ENCODE measurements around the gene MLF2. TPM values are rescaled to one million over a fixed set of nuclear protein-coding genes. Genes with fewer than 3 reads are reported as not detected.
A peak's percentile ranks its signal among the peaks of the same experiment; 100 is the strongest.

The MLF2 gene
- total RNA-seq, 2 donors from 2014 or later: 122 to 134 TPM

DNA sequence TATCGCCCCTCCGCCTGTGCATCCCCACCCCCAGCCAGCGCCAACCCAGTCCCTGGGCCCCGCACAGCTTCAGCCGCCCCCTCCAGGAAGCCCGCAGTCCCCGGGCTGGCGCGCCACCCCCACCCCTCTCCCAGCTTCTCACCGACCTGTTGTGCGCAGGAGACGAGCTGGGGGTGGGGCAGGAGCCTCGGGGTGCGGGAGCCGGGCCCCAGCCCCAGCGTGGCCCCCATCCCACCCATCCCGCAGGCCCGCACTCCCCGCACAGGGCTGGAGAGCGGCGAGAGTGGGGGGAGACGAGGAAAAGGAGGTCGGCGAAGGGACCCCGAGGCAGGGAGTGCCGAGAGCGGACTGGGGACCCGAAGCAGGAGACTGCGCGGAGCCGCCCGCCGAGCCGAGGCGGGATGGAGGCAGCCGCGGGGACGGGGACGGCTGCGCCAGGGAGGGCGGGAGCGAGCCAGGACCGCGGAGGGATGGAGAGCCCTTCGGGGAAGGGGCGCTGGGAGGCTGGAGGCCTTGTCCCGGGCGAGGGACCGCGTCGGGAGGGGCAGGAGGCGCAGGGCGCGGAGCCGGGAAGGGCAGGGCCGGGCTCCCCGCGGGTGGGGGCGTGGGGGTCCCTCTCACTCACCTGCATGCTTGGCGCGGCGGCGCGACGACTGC lies 52.8 kb downstream of the MLF2 start:
- no peaks in the 10 kb centered on the region for H3K9me3 Mint-ChIP-seq
- peak overlapping the region; percentile 78 to 82 for H3K4me3 Mint-ChIP-seq
- DNase-seq (peak; percentile 20 to 36), ATAC-seq (replicated peaks in 1 of 2) (peak; percentile 57 to 65)
- peaks cover 65% of the 10 kb centered on the region for H3K27me3 Mint-ChIP-seq (ENCODE audit: low read depth)
- peaks cover 32% of the 10 kb centered on the region for H3K4me1 Mint-ChIP-seq (ENCODE audit: low read depth)
- peaks cover 3 to 7% of the 10 kb centered on the region in 2 donors for H3K36me3 Mint-ChIP-seq (ENCODE audit: insufficient read depth in 2 of 2)
- no peak overlapping the region for H3K27ac Mint-ChIP-seq

DNA sequence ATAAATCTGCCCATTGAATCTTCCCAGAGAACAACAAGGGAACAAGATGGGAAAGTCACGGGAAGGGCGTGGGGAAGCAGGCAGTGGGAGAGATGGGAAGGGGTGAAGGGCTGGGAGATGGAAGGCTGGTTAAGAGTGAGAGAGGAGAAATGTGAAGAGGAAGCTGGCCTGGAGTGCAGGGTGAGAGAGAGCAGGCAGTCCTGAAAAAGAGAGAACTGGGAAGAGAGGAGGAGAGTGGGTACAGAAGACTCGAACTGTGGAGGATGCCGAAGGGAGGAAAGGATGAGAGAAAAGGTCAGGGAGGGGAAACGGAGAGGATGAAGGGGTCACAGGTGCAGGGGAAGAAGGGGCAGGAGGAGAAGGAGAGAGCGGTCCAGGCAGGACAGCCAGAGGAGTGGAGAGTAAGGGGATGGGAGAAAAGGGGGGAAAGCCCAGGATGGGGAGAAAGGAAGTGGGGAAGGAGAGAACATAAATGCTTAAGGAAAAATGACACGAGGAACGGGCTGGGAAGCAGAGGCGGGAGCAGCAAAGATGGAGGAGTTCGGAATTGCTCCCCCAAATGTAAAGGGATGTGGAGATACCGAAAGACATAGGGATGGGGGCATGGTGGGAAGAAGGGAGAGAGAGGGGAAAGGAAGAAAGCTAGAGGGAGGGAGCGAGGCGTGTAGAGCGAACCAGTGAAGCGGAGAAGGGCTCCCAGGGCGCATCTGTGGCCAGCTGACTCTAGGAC lies 53.5 kb downstream of the MLF2 start:
- no peaks in the 10 kb centered on the region for H3K9me3 Mint-ChIP-seq
- peaks cover 3 to 7% of the 10 kb centered on the region in 2 donors for H3K36me3 Mint-ChIP-seq (ENCODE audit: insufficient read depth in 2 of 2)
- DNase-seq (no peak), ATAC-seq (replicated peaks in 1 of 2) (no peak)
- H3K4me3 Mint-ChIP-seq: peak overlapping the region; percentile 78 to 82
- peaks cover 32% of the 10 kb centered on the region for H3K4me1 Mint-ChIP-seq (ENCODE audit: low read depth)
- H3K27me3 Mint-ChIP-seq (ENCODE audit: low read depth): peaks cover 58% of the 10 kb centered on the region
- H3K27ac Mint-ChIP-seq: peak overlapping the region; percentile 51

GRCh38 chr12:6698352-6699046 lies 54.4 kb downstream of the MLF2 start:
- ATAC-seq (replicated peaks in 1 of 2): no peak
- peak overlapping the region; percentile 26 to 82 for H3K4me3 Mint-ChIP-seq
- peaks cover 49% of the 10 kb centered on the region for H3K27me3 Mint-ChIP-seq (ENCODE audit: low read depth)
- peaks cover 29% of the 10 kb centered on the region for H3K4me1 Mint-ChIP-seq (ENCODE audit: low read depth)
- no peak overlapping the region for H3K27ac Mint-ChIP-seq
- no peak for DNase-seq
- H3K36me3 Mint-ChIP-seq (ENCODE audit: insufficient read depth in 2 of 2): peaks cover 3 to 7% of the 10 kb centered on the region in 2 donors
- no peaks in the 10 kb centered on the region for H3K9me3 Mint-ChIP-seq

Other genes starting within 250 kb of the MLF2 start
- 1,000 to 10,000 TPM; 4,101 to 4,234 TPM for gene GAPDH, start 218.6 kb downstream of the MLF2 start, total RNA-seq
- gene IFFO1, start 197.1 kb downstream of the MLF2 start, total RNA-seq: 10 to 100 TPM; 14.2 to 17.0 TPM
- 10 to 100 TPM; 76.9 to 89.8 TPM for gene NOP2, start 184.8 kb downstream of the MLF2 start, total RNA-seq
- 100 to 1,000 TPM; 292 to 299 TPM for gene CHD4, start 145.8 kb downstream of the MLF2 start, total RNA-seq
- 1 to 10 TPM; 4.1 to 8.9 TPM for gene LPAR5, start 117.2 kb downstream of the MLF2 start, total RNA-seq
- 1 to 10 TPM; 5.2 to 6.1 TPM for gene ACRBP, start 105.7 kb downstream of the MLF2 start, total RNA-seq
- gene ING4, start 90.0 kb downstream of the MLF2 start, total RNA-seq: 10 to 100 TPM; 27.6 to 28.0 TPM
- 10 to 100 TPM; 78.1 to 82.2 TPM for gene ZNF384, start 63.8 kb downstream of the MLF2 start, total RNA-seq
- under 1 TPM; 0.58 to 0.76 TPM for gene PIANP, start 52.3 kb downstream of the MLF2 start, total RNA-seq
- 10 to 100 TPM; 30.2 to 39.7 TPM for gene COPS7A, start 29.1 kb downstream of the MLF2 start, total RNA-seq
- 100 to 1,000 TPM; 119 to 154 TPM for gene PTMS, start 13.2 kb upstream of the MLF2 start, total RNA-seq
- 100 to 1,000 TPM; 117 to 188 TPM for gene LAG3, start 19.4 kb upstream of the MLF2 start, total RNA-seq
- gene CD4, start 36.4 kb upstream of the MLF2 start, total RNA-seq: 100 to 1,000 TPM; 126 to 141 TPM
- gene GPR162, start 68.7 kb upstream of the MLF2 start, total RNA-seq: under 1 TPM; 0.72 to 0.93 TPM
- gene P3H3, start 75.3 kb upstream of the MLF2 start, total RNA-seq: 1 to 10 TPM; 2.2 to 2.6 TPM
- 1 to 10 TPM in 1 of 2 donors, under 1 TPM in 1; 0.95 to 1.3 TPM for gene GNB3, start 87.8 kb upstream of the MLF2 start, total RNA-seq
- gene CDCA3, start 98.1 kb upstream of the MLF2 start, total RNA-seq: 10 to 100 TPM; 67.7 to 94.8 TPM
- 100 to 1,000 TPM in 1 of 2 donors, 10 to 100 TPM in 1; 98.0 to 105 TPM for gene USP5, start 99.0 kb upstream of the MLF2 start, total RNA-seq
- 100 to 1,000 TPM; 504 to 562 TPM for gene TPI1, start 114.4 kb upstream of the MLF2 start, total RNA-seq
- gene SPSB2, start 120.2 kb upstream of the MLF2 start, total RNA-seq: 10 to 100 TPM in 1 of 2 donors, 1 to 10 TPM in 1; 9.6 to 10.4 TPM
- gene LRRC23, start 151.7 kb upstream of the MLF2 start, total RNA-seq: 10 to 100 TPM in 1 of 2 donors, 1 to 10 TPM in 1; 8.6 to 11.3 TPM
- 100 to 1,000 TPM; 115 to 145 TPM for gene ENO2, start 161.4 kb upstream of the MLF2 start, total RNA-seq
- gene ATN1, start 174.8 kb upstream of the MLF2 start, total RNA-seq: 10 to 100 TPM; 51.4 to 64.9 TPM
- gene RNU7-1, start 190.7 kb upstream of the MLF2 start, total RNA-seq: not detected
- gene C12orf57, start 190.9 kb upstream of the MLF2 start, total RNA-seq: 100 to 1,000 TPM; 259 to 301 TPM
- 100 to 1,000 TPM; 238 to 313 TPM for gene PTPN6, start 198.2 kb upstream of the MLF2 start, total RNA-seq
- 100 to 1,000 TPM; 296 to 348 TPM for gene PHB2, start 217.5 kb upstream of the MLF2 start, total RNA-seq
- gene EMG1, start 217.8 kb upstream of the MLF2 start, total RNA-seq: 10 to 100 TPM; 44.9 to 45.7 TPM